HG02642 (cell line): Measurements from ENCODE around the gene TANGO6.

ENCODE experiments used
- ATAC-seq: cut with Tn5 transposase; IDR thresholded peaks from one replicate; pipeline ENCODE4 v1.9.1; 2021; ENCODE audit warnings: mild to moderate bottlenecking; ENCODE audit not compliant: unreplicated experiment, poor library complexity

Gene TANGO6

GRCh38 chr16:69084289-69084688 lies 241.0 kb downstream of the TANGO6 start:
- no peak for ATAC-seq

GRCh38 chr16:69085032-69085695 lies 241.8 kb downstream of the TANGO6 start:
- no peak for ATAC-seq

GRCh38 chr16:69087161-69087581 lies 243.8 kb downstream of the TANGO6 start:
- no peak for ATAC-seq

- ATAC-seq: no peak
Observed at GRCh38 chr16:69088684-69089083, 245.4 kb downstream of the TANGO6 start.

GRCh38 chr16:69089091-69089910 lies 246.0 kb downstream of the TANGO6 start:
- no peak for ATAC-seq

GRCh38 chr16:69093974-69094373 lies 250.6 kb downstream of the TANGO6 start:
- no peak for ATAC-seq

- ATAC-seq: no peak
Observed at GRCh38 chr16:69094501-69094900, 251.2 kb downstream of the TANGO6 start.

- ATAC-seq: no peak
Observed at GRCh38 chr16:69095193-69095592, 251.9 kb downstream of the TANGO6 start.

GRCh38 chr16:69100071-69100691 lies 256.9 kb downstream of the TANGO6 start:
- no peak for ATAC-seq

GRCh38 chr16:69105501-69106361 lies 262.4 kb downstream of the TANGO6 start, which contains the start of gene HAS3:
Gene HAS3 (plus strand): TSS chr16:69105653. CDS start chr16:69109396, 3,743 bp downstream.
- no peak for ATAC-seq

GRCh38 chr16:69106491-69107315 lies 263.4 kb downstream of the TANGO6 start:
- ATAC-seq: no peak

- no peak for ATAC-seq
Observed at GRCh38 chr16:69107316-69107962, 264.1 kb downstream of the TANGO6 start.

GRCh38 chr16:69108064-69108904 lies 265.0 kb downstream of the TANGO6 start:
- no peak for ATAC-seq

GRCh38 chr16:69108905-69109252 lies 265.5 kb downstream of the TANGO6 start:
- ATAC-seq: no peak

GRCh38 chr16:69109486-69110270 lies 266.3 kb downstream of the TANGO6 start:
- no peak for ATAC-seq

- no peak for ATAC-seq
Observed at GRCh38 chr16:69110406-69110805, 267.1 kb downstream of the TANGO6 start.

GRCh38 chr16:69111216-69111875 lies 268.0 kb downstream of the TANGO6 start:
- no peak for ATAC-seq
